Measurements from ENCODE around the gene SRRM5. TPM values are rescaled to one million over a fixed set of nuclear protein-coding genes. Genes with fewer than 3 reads are reported as not detected.
"Not testable (repeated sequence)": the region's sequence is repeated elsewhere in the genome, so short reads cannot be mapped to it uniquely, and the experiment has no call there.

SRRM5 gene
- total RNA-seq, 1 donor from 2014 or later: not detected

DNA sequence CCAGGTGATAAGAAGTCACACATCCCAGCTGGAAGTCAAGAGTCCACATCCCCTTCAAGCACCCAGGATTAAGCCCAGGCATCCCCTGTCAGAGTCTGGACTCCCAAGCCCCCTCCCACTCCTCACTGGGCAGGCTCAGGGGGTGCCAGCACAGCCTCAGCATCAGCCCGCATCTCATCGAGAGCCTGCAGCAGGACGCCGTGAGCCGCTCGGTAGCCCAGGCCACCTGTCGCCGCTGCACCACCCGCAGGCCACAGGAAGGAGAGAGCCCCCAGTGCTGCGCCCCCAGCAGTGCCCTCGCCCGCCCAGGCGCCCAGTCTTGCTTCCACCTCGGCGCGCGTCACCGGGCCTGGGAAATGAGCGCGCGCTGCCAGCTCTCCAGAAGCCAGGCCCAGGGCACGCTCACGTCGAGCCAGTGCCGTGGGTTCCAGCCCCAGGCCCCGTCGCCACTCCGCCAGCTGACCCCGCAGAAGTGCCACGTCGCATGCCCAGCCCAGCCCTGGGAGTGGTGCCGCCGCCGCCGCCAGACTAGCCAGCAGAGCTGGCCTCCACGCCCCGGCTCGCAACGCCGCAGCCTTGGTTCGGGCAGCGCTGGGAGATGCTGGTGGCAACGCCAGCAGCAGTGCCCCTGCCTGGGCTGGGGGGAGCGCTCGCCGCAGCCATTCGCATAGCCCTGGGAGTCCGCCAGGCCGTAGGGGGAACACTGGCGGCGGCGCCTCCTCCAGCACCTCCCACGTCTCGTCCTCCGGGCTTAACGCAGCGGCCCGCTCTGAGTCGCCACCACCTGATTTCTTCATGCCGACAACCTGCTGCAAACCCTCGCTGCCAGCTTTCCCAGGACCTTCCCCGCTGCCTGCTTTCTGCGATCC, 19.8 kb upstream of the SRRM5 start:
- DNase-seq (ENCODE audit: low spot score in 2 of 2) (no peak), FAIRE-seq (no peak)

DNA sequence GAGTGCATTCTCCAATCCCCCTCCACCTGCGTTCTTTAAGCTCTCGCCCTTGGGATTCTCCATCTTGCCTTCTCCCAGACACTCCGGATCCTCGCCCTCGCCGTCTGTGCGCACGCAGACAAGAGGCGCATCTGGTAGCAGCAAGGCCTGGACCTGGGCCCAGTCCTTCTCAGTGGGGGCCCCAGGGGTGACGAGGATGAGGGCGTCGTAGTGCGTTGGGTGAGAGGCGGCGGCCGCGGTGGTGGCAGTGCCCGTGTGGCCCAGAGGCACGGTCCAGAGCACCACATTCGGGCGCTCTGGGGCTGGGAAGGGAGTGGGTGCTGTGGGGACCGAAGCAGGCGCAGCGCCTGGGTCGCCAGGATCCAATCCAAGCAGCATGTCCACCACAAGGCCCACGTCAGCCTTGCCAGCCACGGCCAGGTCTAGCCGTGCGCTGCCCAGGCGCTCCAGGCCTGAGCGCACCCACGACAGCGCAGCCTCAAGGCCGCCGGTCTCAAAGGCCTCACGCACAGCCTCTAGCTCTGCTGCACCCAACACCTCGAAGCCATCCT, 19.0 kb upstream of the SRRM5 start:
- FAIRE-seq (no peak), DNase-seq (ENCODE audit: low spot score in 2 of 2) (no peak)

DNA sequence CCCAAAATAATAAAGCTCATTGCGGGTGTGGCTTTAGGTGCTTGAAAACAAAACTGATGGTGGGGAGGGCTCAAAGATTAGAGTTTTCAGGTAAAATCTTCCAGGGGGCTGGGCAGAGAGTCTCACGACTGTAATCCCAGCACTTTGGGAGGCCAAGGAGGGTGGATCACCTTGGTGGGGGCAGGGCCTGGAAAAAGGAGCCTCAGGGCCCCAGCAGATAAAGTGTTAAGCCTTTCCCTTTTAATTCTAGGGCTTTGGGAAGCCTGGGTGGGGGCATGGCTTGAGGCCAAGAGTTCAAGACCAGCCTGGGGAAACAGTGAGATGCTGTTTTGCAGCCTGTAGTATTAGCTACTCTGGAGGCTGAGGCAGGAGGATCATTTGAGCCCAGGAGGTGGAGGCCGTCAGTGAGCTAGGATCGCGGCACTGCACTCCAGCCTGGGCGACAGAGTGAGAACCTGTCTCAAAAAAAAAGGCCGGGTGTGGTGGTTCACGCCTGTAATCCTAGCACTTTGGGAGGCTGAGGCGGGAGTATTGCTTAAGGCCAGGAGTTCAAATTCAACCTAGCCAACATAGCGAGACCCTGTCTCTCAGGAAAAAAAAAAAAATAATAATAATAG, 17.7 kb upstream of the SRRM5 start:
- DNase-seq (ENCODE audit: low spot score in 2 of 2) (no peak), FAIRE-seq (no peak)

DNA sequence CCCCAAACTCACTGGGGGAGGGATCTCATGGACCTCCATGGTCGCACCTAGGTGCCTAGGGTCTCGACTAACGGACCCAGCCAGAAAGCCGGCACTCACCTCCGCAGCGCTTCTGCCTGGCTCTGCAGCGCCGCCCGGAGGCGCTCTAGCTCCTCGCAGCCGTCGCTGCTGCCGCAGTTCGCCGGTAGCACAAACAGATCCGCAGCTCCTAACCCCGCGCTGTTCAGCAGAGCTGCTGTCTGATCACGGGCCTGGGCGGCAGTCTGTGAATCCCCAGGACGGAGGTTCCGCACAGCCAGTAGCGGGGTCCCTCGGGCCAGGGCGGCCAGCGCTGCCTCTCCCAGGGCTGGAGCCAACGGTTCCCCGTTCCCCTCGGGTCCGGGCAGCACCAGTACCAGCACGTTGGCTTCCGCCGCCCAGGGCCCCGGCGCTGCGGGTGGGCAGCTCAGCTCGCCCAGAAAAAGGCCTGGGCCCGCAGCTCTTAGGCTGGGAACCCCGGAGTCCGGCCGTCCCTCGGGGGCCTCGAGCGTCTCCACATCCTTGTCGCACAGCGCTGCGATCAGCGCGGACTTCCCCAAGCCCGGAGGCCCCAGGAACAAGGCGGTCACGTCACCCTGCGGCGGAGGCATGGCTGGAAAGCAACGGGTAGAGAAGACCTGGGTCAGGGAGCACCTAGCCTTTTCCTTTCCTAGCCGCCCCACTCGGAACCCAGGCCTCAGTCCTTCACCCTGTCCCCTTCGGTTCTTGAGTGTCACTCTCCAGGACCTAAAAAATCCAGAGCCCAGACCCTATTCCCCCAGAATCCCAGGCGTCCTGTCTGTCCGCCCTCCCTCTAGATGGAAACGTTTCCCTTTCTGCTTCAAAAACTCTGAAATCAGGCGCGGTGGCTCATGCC, 16.9 kb upstream of the SRRM5 start:
- DNase-seq (ENCODE audit: low spot score in 2 of 2) (no peak), FAIRE-seq (no peak)

DNA sequence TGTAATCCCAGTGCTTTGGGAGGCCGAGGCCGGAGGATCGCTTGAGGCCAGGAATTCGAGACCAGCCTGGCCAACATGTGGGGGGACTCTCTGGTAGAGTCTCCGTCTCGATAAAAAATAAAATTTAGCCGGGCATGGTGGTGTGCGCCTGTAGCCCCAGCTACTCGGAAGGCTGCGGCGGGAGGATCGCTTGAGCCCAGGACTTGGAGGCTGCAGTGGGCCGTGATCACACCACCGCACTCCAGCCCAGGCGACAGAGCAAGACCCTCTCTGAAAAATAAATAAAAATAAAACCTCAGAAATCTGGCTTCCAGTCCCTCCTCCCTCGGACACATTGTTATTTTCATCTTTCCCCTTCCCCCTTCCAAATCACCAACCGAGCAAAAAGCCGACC, 16.3 kb upstream of the SRRM5 start:
- DNase-seq (ENCODE audit: low spot score in 2 of 2): no peak
- no peak for FAIRE-seq

DNA sequence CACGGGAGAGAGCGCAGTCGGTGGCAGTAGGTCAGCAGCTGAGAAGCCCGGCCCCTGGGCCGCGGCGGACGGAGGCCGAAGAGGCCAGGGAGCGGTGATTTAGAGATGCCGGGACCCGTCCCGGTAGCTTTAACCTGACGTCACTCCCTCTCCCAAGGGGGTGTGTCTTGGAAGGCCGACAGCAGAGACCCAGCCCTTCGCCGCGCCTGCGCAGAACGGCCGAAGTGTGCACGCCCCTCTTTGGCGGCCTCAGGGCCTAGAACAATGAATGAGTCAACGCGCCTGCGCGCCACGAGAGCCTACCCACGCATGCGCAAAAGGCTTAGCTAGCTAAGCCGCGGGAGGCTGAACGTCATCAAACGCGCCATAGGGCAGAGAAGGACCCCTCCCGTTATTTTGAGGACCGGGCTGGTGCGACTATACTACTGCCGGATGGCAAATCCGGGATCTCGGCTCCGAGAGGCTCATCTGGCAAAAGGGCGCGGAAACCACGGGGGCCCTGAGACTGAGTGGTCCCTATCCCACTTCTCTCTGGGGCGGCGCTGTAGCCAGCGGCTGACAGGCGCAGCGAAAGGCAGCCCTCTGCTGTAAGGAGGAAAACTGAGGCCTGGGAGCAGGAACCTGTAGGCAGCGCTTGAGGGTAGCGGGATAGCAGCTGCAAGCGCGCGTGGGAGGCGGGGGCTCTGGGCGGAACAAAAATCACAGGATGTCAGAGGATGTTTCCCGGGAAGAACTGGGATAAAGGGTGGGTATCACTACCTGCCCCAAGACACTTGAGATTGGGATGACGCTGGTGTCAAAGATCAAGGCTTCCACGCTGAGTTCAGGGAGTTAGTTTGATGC, 15.7 kb upstream of the SRRM5 start, which contains the start of the genes IRGQ and ZNF576:
Gene IRGQ, minus strand, starts transcription at position 136 of the 843 bp plus-strand sequence. CDS start 796 bp downstream, outside the sequence.
Gene ZNF576, plus strand, starts transcription at position 597 of the 843 bp plus-strand sequence. CDS start 514 bp downstream, outside the sequence.
- FAIRE-seq: peak; percentile 81
- peak; percentile 95 to 97 for DNase-seq (ENCODE audit: low spot score in 2 of 2)

DNA sequence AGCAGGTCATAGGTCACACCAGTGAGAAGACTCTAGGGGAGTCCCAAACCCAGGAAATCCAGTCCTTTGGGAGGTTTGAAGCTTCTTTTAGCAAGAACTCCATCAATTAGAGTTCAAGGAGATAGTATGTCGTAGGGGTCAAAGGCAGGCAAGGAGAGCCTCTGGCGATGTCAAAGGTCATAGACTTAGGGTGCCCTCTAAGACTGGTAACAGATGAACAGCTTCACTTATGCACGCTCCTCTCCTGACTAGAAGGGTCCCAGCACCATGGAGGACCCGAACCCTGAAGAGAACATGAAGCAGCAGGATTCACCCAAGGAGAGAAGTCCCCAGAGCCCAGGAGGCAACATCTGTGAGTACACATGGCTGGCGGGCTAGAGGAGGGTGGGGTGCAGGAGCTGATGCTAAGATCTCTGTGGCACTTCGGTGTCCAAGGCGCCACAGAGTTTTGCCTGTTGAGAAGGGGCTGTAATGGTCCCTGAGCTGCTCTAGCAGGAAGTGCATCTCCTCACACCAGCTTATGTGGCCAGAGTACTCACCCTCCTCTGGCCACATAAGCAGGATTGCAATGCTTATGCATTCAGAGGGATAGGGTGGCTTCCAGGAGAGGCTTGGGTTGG, 14.9 kb upstream of the SRRM5 start:
- no peak for FAIRE-seq
- DNase-seq (ENCODE audit: low spot score in 2 of 2): no peak

DNA sequence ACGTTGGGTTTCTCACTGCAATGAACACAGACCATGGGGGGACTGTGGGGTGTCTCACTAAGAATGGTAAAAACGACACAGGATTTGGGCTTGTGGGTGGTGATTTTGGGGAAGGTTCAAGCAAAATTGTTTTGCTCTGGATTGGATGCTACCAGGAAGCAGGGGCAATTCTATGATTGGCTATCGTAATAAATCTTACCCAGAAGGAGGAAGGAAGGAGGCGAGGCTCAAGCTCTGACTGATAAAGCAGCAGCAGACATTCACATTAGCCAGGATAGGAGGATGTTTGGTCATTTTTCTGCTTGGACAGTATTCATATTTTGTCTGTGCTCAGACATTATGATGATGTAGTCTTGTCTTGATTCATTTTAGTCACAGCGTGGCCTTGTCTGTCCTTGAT, 14.0 kb upstream of the SRRM5 start:
- FAIRE-seq (no peak), DNase-seq (ENCODE audit: low spot score in 2 of 2) (no peak)

DNA sequence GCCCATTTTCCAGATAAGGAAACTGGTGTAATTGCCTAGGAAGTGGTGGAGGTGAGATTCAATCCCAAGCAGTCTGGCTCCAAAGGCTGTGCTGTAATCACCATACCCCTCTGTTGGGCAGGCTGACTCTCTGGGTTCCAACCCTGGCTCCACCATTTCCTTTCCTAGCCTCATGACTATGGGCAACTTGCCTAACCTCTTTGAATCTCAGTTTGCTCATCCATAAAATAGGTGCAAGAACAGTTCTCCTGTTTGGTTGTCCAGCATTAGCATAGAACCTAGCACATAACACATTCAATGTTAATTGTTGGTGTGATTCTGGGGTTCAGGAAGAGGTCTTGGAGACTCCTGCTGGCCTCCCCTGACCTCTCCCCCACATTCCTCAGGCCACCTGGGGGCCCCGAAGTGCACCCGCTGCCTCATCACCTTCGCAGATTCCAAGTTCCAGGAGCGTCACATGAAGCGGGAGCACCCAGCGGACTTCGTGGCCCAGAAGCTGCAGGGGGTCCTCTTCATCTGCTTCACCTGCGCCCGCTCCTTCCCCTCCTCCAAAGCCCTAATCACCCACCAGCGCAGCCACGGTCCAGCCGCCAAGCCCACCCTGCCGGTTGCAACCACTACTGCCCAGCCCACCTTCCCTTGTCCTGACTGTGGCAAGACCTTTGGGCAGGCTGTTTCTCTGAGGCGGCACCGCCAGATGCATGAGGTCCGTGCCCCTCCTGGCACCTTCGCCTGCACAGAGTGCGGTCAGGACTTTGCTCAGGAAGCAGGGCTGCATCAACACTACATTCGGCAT, 13.2 kb upstream of the SRRM5 start:
- DNase-seq (ENCODE audit: low spot score in 2 of 2): no peak
- FAIRE-seq: no peak

DNA sequence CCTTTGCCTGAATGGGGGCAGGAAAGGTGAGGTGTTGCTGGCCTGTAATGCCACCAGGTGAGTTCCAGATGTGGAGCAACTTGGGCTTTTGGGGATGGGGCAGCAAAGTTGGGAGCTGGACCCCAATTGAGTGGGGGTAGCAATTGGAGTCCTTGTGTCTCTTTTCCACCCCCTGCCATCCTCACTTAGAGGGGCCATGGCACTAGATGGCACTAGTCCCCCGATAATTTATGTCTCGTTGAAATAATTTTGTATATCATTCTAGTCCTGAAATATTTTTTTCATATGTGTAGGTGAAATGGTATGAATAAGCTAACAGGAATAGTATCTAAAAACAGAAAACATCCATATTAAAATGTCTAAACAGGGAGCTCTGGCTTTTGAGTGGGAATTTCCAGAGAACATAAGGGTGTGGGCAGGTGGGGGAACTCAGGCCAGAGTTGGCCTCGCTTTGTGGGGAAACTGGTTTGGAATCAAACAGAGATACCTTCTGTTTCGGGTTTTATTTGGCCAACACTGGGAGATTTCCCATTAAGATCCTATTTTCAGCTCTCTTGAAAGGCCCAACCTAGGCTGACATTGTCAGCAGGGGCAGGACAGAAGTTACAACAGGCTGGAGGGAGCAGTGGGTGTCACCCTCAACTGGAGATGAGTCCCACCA, 12.1 kb upstream of the SRRM5 start:
- DNase-seq (ENCODE audit: low spot score in 2 of 2): no peak
- FAIRE-seq: no peak

DNA sequence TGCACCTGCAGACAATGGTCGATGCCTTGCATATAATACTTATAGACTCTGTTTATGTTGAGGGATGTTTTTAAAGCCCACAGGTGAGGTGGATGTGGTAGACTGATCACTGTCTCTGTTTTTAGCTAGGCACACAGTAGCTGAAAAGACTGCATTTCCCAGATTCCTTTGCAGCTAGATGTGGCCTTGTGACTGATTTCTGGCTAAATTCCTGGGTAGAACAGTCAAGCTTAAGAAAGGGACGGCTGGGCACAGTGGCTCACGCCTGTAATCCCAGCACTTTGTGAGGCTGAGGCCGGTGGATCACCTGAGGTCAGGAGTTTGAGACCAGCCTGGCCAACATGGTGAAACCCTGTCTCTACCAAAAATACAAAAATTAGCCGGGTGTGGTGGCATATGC, 11.6 kb upstream of the SRRM5 start:
- DNase-seq (ENCODE audit: low spot score in 2 of 2): not testable (repeated sequence)

DNA sequence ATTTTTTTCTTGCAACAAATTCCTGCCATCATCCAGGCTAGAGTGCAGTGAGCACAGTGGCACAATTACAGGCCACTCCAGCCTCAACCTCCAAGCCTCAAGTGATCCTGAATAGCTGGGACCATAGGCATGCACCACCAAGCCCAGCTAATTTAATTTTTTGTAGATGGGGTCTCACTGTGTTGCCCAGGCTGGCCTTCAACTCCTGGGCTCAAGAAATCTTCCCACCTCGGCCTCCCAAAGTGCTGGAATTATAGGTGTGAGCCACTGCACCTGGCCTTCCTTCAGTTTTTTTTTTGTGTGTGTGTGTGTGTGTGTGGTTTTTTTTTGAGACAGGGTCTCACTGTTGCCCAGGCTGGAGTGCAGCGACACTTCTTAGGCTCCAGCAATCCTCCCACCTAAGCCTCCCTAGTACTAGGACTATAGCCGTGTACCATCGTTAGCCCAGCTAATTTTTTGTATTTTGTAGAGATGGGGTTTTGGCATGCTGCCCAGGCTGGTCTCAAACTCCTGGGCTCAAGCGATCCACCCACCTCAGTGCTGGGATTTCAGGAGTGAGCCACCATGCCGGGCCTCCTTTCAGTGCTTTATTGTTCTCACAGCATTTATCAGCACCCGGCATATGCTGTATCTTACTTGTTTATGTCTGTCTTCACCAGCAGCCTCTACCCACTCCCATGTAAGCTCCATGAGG, 5.9 kb upstream of the SRRM5 start:
- DNase-seq (ENCODE audit: low spot score in 2 of 2) (no peak), FAIRE-seq (no peak)

More for the DNA sequence above, 11.6 kb upstream of the SRRM5 start:
- not testable (repeated sequence) for FAIRE-seq

DNA sequence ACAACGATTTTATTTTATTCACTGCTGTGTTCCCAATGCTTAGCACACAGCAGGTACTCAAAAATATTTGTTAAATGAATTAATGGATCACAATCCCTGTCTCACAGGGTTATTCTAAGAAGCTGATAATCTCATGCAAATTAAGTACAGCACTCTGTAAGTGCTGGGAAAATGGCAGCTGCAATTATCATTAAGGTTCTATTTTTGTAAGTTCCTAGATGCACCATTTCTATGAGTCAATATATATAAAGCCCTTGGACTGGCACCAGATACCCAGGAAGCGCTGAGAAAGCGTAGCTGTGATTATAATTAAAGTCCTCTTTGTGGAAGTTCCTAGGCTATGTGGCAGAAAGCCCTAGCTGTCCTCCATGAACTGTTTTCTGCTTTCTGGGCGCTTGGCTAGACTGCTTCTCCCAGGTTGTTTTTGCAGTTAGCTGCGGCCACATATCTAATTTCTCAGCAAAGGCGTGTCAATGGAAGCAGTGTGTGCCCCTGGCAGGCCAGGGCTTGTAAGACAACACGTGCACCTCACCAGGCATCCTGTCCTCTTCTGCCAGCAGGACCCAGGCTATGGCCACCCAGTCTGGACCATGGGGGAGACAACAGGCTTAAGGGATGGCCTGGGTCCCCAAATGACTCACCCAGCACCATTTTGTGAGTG, 5.2 kb upstream of the SRRM5 start:
- no peak for FAIRE-seq
- DNase-seq (ENCODE audit: low spot score in 2 of 2): no peak

DNA sequence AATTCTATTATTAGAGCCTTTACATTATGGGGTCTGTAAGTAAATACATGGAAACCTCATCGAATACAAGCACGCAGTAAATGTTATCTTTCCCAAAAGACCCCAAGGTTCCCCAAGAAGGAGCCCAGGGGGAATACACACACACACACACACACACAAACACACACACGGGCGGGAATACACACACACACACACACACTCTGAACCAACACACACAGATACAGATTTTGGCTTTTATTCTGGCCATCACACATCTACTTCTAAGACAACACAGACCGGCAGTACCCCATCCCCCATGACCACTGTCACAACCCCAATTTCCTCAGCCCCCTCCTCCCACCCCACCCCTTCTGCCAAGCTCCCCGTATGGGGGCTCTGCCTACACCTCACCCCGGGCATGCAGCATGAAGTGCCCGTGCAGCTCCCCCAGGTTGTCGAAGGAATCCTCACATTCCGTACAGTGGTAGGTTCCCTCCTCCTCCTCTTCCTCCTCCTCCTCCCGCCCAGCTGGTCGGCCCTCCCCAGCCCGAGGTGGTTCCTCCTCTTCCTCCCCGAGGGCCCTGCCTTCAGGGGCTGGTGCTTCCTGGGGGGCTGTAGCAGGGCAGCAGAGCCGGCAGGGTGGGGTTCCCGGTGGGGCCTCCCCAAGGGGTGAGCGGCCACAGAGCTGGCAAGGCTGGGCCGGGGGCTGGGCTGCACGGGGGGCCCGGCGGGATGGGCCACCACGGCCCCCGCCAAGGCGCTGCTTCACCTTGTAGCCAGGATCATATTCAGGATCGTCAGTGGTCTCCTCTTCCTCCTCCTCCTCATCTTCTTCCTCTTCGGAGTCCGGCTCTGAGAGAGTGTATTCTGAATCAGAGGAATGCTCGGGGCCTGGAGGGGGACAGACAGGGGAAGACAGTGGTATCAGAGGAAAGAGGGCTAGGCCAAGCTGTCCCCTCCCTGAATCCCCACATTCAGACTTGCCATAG, 4.4 kb upstream of the SRRM5 start:
- DNase-seq (ENCODE audit: low spot score in 2 of 2) (no peak), FAIRE-seq (no peak)

DNA sequence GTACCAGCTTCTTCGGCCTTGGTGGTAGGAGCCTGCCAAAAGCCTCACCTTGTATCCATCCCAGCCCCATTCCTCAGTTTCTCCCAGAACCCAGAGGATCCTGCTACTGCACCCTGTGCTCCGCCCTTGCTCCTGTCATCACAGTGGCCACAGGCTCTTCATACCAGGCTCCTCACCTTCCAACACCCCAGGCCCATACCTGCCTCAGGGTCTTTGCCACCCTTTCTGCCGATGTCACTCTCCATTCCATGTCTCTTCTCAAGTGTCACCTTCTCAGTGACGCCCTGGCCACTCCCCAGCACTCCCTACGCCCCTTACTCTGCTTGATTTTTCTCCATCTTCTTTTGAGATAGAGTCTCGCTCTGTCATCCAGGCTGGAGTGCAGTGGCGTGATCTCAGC, 2.0 kb upstream of the SRRM5 start:
- FAIRE-seq (no peak), DNase-seq (ENCODE audit: low spot score in 2 of 2) (no peak)

All from frontal cortex (tissue), 4 donors.